NK-92 (cell line): Measurements from ENCODE around the gene SLC45A1.

Experiments
- DNase-seq: peaks from one replicate; lab custom pipeline; 2025; ENCODE audit not compliant: unreplicated experiment; lab: John Stamatoyannopoulos, UW

The SLC45A1 gene

GRCh38 chr1:8352471-8352845 lies 34.5 kb downstream of the SLC45A1 start:
- no peak for DNase-seq

- DNase-seq: no peak
Observed at GRCh38 chr1:8352886-8353785, 35.2 kb downstream of the SLC45A1 start.

GRCh38 chr1:8354038-8354437 lies 36.1 kb downstream of the SLC45A1 start:
- DNase-seq: no peak

GRCh38 chr1:8355439-8356255 lies 37.7 kb downstream of the SLC45A1 start:
- DNase-seq: no peak

GRCh38 chr1:8356256-8357209 lies 38.6 kb downstream of the SLC45A1 start:
- no peak for DNase-seq

GRCh38 chr1:8357329-8358101 lies 39.6 kb downstream of the SLC45A1 start:
- DNase-seq: no peak

GRCh38 chr1:8358241-8358896 lies 40.5 kb downstream of the SLC45A1 start:
- no peak for DNase-seq

- no peak for DNase-seq
Observed at GRCh38 chr1:8358897-8359616, 41.1 kb downstream of the SLC45A1 start.

GRCh38 chr1:8359617-8360481 lies 41.9 kb downstream of the SLC45A1 start:
- no peak for DNase-seq

GRCh38 chr1:8360493-8361197 lies 42.7 kb downstream of the SLC45A1 start:
- no peak for DNase-seq

GRCh38 chr1:8361198-8361849 lies 43.4 kb downstream of the SLC45A1 start:
- DNase-seq: no peak

- DNase-seq: no peak
Observed at GRCh38 chr1:8362701-8363101, 44.8 kb downstream of the SLC45A1 start.

GRCh38 chr1:8363186-8363766 lies 45.4 kb downstream of the SLC45A1 start:
- DNase-seq: no peak

GRCh38 chr1:8363767-8364301 lies 45.9 kb downstream of the SLC45A1 start:
- DNase-seq: no peak

- no peak for DNase-seq
Observed at GRCh38 chr1:8364528-8365442, 46.9 kb downstream of the SLC45A1 start.
